Fibroblast of skin of scalp (primary cell): Measurements from ENCODE around the gene JAZF1.
A peak's percentile ranks its signal among the peaks of the same experiment; 100 is the strongest.

Experiments used
- DNase-seq: peaks from one replicate; pipeline ENCODE4 v3.0.0-alpha.2; 2013

The JAZF1 gene

DNA sequence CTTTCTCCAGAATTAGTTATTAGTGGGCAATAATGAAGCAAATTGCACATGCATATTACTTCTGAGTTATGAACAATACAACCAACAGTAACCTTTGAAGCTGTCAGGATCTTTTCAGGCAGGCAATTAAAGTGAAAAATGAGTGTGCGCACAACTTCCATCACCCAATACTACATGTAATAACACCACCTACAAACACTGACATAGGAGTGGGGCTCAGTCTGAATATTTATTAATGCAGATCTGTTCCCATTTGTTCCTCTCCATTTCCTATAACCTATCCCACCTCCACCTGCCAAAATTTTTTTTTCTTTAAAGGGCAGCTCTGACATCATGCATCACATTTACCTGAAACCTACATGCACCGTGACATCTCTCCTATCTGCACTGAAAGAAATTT lies 177.2 kb downstream of the JAZF1 start:
- DNase-seq = no peak

DNA sequence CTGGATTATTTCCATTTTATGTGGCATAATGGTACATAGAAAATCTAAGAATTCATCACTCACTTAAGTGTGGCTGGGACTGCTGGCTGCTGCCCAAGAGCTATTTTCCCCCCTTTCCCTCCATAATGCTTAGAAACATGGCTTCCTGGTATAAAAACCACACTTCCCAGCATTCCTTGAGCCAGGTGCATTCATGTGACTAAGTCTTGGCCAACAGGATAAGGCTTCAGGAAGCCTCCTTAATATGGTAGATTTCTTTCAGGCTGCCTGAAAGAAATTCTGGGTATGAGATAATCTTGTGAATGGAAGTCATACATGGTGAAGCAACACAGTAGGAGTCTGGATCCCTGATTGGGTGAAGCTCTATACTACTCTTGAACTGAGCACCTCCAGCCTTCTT lies 178.0 kb downstream of the JAZF1 start:
- DNase-seq = peak; percentile 28

DNA sequence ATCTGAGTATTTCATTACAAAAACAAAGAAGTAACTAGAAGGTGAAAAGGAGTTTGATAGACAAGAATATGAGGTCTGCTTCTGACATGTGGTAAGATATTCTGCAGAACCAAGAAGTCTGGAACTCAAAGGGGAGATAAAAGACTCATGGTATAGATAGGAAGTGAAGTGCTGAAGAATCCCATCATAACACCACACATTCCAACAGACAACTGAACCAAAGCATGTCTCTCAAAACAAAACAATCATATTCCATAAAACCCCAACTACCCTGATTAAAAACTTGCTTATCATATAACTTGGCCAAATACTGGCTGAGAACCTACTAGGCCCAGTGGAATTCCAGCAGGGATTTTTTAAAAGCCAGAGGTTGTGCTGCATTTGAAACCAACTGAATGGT lies 178.7 kb downstream of the JAZF1 start:
- no peak for DNase-seq

DNA sequence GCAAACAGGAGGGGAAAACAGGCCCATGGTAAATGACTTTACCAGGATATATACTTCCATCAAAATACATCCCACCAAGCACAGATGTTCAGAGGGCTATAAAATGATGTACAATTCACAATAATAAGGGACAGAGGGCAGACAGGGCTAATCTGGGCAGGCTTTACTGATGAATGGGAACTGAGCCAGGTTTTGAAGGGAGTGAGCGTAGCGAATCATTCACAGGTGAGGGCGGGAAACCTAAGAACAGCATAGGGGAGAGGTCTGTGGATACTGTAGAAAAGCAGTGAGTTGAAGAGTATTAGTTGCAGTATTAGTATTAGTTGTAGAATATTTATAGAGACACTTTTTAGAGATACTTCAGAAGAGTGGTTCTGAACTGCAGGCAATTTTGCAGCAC lies 180.8 kb downstream of the JAZF1 start:
- DNase-seq = no peak

GRCh38 chr7:27998382-27998781 lies 182.2 kb downstream of the JAZF1 start:
- no peak for DNase-seq

- DNase-seq = no peak
These were observed 183.3 kb downstream of the JAZF1 start for GRCh38 chr7:27997188-27997707.

- no peak for DNase-seq
These were observed 184.5 kb downstream of the JAZF1 start for GRCh38 chr7:27996141-27996540.

DNA sequence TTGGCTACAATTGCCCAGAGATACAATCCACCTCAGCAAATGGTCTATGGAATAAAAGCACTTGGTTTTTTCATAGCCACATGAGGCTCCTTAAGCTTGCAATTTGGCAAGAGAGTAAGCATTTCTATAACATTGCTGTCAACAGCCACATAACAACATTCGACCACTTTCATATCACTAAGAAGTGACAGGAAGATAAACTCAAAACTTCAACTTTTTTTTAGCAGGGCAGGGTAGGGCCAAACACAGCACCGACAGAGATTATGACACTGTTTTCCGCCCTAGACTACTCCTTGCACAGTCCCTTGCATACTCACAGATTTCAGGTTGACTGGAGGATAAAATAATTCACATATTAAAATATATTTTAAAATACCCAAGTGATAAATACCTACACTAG lies 185.4 kb downstream of the JAZF1 start:
- no peak for DNase-seq

DNA sequence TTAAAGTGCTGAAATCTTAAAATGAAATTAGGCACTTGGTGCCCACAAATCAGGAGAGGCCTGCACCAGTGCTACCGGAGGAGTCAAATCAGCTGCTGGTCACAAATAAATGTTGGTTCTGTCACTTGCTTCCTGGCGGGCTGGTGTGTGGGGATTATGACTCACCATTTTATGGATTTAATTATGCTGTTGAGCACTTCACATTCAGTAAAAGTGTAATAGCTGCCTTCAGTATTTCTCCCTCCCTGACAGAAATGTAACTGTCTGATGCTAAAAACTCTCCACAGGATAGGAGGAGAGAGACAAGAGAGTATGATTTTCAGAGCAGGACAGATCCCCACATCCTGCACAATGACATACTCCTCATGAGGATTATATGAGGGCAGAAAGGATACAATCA lies 186.0 kb downstream of the JAZF1 start:
- DNase-seq = peak; percentile 73

- no peak for DNase-seq
These were observed 187.7 kb downstream of the JAZF1 start for GRCh38 chr7:27992755-27993493.

- DNase-seq = no peak
These were observed 188.5 kb downstream of the JAZF1 start for GRCh38 chr7:27992097-27992496.

DNA sequence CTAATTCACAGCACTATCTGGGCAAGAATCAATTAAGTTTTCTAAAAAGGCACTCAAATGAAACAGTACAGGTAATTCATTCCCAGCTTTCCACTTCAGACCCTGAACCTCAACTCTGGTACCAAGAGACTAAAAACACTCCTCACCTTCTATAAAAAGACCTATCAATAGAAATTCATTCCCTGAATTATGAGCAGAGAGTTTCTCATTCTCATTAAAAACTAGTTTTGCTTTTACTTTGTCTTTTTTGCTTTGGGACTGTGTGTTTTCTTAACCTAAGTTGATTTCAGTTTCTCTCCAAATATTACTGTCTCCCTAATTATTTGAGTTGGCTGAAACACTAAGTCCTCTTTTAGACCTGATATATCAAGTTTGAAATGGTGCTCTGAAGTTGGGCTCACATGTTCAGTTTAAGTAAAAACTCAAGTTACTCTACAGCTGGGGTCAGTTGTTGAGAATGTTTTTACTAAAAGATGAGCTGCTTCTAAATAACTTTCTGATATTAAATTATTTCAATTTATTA lies 189.5 kb downstream of the JAZF1 start:
- no peak for DNase-seq

DNA sequence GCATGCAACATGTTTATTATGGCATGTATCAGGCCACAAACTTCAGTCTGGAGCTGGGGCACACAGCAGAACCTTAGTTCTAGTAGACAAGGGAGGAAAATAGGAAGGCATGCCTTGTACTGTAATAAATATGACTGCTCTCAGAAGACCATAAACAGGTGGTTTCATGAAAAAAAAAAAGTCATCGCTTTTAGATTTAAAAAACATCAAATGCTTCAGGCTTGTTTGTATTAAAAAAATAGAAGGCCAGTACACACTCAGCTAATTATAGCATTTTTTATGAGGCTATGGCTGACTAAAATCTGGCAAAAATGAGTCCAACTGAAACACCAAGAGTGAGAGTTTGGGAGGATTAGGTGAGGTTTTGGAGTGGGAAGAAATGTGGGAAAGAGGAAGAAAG lies 204.1 kb downstream of the JAZF1 start:
- DNase-seq = no peak

DNA sequence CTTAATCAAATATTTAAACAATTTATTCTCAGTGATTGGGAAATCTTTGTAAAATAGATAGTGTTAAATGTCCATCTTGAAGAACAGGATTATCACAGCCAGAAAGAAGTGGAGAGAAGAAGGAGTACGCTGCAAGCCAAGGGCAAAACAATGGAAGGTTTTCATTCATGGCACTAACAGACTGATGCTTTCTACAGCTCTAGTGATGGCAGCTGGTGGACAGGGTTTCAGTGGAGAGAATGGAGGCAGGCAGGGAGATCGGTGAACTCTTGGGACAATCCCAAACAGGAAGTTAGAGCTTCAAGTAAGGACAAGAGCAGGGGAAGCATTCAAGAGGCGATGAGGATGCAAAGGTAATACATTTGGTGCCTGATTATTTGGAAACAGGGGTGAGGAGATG lies 207.0 kb downstream of the JAZF1 start:
- no peak for DNase-seq

GRCh38 chr7:27972276-27972675 lies 208.3 kb downstream of the JAZF1 start:
- no peak for DNase-seq

- no peak for DNase-seq
These were observed 209.3 kb downstream of the JAZF1 start for GRCh38 chr7:27971171-27971812.

DNA sequence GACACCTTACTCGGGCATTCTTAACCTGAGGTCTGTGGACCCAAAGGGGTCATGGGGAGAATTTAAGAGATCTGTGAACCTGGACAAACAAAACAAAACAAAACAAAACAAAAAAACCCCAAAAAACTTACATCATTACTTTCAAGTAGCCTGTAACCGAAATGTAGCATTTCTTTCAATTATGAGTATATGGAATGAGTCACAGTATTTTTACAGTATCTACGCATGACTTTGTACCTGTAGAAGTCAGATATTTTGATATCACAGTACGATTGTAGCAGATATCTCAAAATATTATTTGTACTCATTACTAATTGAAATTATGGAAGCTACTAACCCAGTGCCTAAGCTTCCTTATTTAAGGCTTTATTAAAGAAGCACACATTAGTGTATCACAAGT lies 210.2 kb downstream of the JAZF1 start:
- no peak for DNase-seq

GRCh38 chr7:27969346-27969745 lies 211.2 kb downstream of the JAZF1 start:
- DNase-seq = no peak

DNA sequence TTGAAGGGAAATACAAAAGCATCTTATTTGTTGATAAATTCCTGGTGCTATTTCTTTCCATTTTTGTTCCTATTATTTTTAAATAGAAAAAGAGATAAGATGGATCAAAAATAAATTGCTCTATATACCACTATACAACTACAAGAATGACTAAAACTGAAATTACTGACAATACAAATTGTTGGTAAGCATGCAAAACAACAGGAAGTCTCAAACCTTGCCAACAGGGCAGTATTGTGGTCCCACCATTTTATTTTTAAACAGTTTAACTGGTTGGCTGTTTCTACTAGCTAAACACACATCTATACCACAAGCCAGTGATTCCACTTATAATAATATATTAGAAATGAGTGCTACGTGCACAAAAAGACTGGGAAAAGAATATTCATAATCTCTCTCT lies 213.0 kb downstream of the JAZF1 start:
- no peak for DNase-seq

DNA sequence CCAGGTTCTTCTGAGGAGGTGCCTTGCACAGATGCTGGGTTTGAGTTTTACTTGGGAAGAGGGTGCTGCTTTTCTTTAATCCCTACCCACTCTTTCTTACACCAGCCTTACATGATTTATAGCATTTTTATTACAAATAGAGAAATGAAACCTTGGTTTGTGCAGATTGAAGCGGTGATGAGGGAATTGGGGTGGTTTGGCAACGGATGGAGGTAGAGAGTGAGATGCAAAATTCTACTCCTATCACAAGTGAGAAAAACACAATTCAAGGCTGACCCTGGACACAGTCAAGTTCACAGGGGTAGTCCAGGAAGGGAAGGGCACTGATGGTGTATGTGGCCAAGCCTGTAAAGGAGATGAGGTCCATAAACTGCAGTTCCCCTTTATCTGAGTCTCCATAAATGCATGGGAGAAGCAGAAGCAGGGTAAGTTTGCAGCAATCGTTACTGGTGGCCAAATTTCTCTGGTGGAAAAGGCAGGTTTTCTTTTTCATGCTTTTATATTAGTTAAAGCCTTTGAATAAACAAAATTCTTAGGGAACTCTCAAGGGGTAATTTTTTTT lies 214.3 kb downstream of the JAZF1 start:
- no peak for DNase-seq

DNA sequence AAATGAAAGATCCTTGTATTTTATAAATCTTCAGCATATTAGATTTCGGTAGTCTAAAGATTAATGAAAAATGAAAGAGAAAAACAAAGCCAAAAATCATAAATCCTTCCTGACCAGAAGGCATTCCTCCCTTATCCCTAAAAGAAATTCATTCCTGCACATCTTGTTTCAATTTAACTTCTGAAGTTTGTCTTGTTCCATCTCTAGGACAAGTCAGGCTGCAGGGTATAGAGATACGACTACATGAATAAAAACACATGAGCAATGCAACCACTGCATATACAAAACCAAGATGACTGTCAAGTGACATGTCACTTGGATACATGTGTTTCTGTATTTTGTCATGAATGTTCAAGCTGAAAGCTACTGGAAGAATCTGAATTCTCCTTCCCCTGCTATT lies 214.9 kb downstream of the JAZF1 start:
- DNase-seq = peak; percentile 42

DNA sequence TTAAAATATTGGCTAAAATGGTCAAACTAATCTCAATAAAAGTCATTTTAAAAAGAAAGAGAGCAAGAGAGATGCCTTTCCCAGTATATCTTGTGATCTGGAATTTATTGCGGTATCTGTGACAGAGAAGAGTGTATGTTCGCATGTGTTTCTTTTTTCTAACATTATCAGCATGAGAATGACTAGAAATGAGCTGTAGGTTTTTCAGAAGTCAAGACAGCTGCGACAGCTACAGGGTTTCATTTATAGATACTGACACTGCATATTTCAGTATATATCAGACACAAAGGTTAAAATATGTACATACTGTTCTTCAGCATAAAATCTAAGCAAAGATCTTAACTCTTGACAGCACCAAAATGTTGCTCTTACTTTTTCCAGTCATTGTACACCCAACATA lies 215.8 kb downstream of the JAZF1 start:
- DNase-seq = no peak

DNA sequence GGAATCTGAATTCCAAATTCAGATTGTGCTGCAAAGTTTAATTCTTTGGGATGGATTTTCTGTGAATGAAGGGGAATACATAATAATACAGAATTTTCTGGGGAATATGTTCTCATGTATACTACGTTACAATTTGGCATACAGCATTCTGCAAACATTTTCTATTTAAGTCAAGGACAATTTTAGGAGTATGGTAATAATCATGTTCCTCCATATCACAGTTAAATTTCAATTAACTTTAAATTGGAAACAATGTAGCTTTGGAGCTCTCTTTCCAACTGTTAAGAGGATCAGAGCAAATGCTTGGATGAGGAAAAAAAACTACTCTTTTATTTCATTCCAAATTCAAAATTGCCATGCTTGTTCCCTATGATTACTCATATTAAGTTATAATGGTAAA lies 217.5 kb downstream of the JAZF1 start:
- DNase-seq = no peak

GRCh38 chr7:27962273-27962672 lies 218.3 kb downstream of the JAZF1 start:
- no peak for DNase-seq
